ENCODE results near the gene TICRR. TPM values are rescaled to one million over a fixed set of nuclear protein-coding genes. Genes with fewer than 3 reads are reported as not detected.

The TICRR gene
- total and polyA plus RNA-seq, 2 of the 8 experiments (the other 6 are each of a cell fraction or from before 2014, with no cell fraction given) = 13.1 to 34.8 TPM

DNA sequence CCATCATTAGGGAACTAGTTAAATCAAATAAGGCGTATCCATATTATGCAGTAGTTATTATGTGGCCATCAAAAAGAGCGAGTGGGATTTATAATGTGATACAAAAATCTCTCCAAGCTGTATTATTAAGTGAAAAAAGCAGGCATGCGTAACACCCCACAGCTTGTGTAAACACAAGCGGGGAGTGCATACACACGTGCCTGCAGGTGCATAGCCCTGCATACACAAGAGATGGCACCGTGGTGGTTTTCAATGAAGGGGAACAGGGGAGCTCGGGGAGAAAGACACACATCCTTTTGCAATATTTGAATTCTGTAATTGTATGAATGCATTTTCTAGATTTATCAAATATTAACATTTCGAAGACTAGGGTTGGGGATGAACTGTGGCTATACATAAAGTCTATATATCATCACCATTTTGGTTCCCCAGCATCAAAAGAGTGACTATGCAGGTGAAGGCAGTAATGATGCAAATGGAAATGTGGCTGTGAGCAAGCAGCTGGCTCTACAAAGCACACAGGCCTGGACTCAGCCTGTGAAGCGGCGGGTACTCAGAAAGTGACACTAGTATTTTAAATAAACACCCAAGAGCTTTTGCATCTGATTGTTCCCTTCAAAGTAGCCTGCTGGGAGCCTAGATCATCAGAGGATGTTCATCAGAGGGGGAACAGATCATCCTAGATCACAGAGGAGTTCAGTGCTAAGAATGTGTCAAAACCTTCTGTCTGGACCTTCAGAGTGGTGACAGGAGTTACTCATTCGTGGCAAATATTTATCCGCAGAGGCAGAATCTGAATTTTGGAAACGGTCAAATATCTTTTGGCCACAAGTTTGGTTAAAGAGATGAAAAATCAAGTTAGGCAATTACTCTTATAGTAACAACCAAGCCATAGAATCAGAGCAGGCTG is 89.4 kb downstream of the TICRR start (continued):
- TF ChIP-seq EP300 (IDR thresholded peaks at IDR 0.05; ENCODE audit: borderline replicate concordance in 1 of 2, low read depth in 2 of 2, low read length in 2 of 2) (no peak), FOSL1 (IDR thresholded peaks at IDR 0.05; ENCODE audit: insufficient read depth, low read depth, low read length) (no peak), ASH2L (IDR thresholded peaks at IDR 0.05; ENCODE audit: low read length) (no peak), GTF2F1 (IDR thresholded peaks at IDR 0.05; ENCODE audit: borderline replicate concordance, low read depth, low read length) (no peak), BCL11A (IDR thresholded peaks at IDR 0.05; ENCODE audit: low read depth in 2 of 2, low read length in 2 of 2) (no peak)
- TF ChIP-seq, protein P1, sequence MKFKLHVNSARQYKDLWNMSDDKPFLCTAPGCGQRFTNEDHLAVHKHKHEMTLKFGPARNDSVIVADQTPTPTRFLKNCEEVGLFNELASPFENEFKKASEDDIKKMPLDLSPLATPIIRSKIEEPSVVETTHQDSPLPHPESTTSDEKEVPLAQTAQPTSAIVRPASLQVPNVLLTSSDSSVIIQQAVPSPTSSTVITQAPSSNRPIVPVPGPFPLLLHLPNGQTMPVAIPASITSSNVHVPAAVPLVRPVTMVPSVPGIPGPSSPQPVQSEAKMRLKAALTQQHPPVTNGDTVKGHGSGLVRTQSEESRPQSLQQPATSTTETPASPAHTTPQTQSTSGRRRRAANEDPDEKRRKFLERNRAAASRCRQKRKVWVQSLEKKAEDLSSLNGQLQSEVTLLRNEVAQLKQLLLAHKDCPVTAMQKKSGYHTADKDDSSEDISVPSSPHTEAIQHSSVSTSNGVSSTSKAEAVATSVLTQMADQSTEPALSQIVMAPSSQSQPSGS (IDR thresholded peaks at IDR 0.05; ENCODE audit: low read length) = no peak
